NT2/D1 (cell line): ENCODE results near the gene STAC.

Experiments used
- SUZ12 ChIP-seq: IDR thresholded peaks from 2 replicates; pipeline ENCODE4 v1.6.1; 2011; ENCODE audit not compliant: insufficient read length, insufficient read depth; ENCODE audit errors: extremely low read depth
- ZNF274 ChIP-seq: IDR thresholded peaks from 2 replicates; pipeline ENCODE4 v1.6.1; 2011; ENCODE audit warnings: mild to moderate bottlenecking, low read depth, low read length

DNA sequence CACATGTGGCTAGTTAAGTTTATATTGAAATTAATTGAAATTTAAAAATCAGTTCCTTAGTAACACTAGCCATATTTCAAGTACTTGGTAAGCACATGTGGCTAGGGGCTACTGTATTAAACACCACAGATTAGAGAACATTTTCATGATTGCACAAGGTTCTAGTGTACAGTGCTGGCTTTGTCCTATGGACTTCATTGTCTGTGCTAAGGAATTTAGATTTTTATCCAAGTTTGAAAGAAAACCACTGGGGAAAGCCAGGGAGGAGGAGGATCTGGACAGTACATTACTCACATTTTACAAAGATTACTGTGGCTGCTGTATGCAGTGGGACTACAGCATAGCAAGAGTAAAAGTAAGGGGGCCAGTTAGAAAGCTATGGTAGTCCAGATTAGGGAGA lies 13.9 kb downstream of the STAC start:
- TF ChIP-seq ZNF274, result no peak
- TF ChIP-seq SUZ12, result no peak
